IMR-90 (cell line): ENCODE results near the gene FXR2. TPM values are rescaled to one million over a fixed set of nuclear protein-coding genes. Genes with fewer than 3 reads are reported as not detected.

Experiments
- BHLHE40 ChIP-seq: fragments of 150-350 bp; IDR thresholded peaks from 2 replicates; pipeline ENCODE4 v1.6.1; 2016; ENCODE audit warnings: mild to moderate bottlenecking, low read depth, low read length
- polyA plus RNA-seq, 3 experiments: library from polyadenylated mRNA; depleted of rRNA; stranded (reverse); fragments of >200 nt; gene quantifications; 2 replicates each; pipeline ENCODE4 v1.2.3, GENCODE V29; 2012; ENCODE audit warnings: low replicate concordance in 1 of 3
- total RNA-seq: library from RNA; depleted of rRNA; stranded (reverse); fragments of >200 nt; gene quantifications from 2 replicates; pipeline ENCODE4 v1.2.3, GENCODE V29; 2012
- TF ChIP-seq, protein P1 (sequence below): fragments of 150-350 bp; IDR thresholded peaks from 2 replicates; pipeline ENCODE4 v1.6.1; 2017; ENCODE audit warnings: mild to moderate bottlenecking, antibody characterized with exemption, low read length, low read depth

Gene FXR2
- total and polyA plus RNA-seq, 2 of the 4 experiments (the other 2 are of a cell fraction): 39.1 to 55.9 TPM

DNA sequence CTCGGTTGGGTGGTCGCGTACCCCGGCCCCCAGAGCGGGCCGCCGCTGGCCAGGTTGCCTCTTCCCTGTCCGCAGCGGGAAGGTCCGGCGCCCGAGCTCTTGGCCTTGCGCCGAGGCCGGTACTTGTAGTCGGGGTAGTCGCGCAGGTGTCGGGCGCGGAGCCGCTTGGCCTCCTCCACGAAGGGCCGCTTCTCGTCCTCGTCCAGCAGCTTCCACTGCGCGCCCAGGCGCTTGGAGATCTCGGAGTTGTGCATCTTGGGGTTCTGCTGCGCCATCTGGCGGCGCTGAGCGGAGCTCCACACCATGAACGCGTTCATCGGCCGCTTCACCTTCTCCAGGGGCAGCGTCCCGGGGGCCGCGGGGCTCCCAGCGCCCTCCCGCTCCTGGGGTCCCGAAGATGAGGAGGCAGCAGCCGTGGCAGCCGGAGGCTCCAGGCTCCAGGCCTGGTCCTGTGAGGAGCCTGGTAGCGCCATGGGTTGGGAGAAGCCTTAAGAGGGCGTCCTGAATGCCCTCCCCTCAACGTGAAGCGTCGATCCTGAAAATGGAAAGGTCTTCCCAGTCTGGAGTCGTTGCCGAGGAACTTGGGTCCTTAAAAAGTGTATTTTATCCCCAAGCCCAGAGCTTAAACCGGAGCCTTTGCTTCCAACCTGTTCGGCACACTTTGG is 25.4 kb downstream of the FXR2 start (continued):
- TF ChIP-seq, protein P1, sequence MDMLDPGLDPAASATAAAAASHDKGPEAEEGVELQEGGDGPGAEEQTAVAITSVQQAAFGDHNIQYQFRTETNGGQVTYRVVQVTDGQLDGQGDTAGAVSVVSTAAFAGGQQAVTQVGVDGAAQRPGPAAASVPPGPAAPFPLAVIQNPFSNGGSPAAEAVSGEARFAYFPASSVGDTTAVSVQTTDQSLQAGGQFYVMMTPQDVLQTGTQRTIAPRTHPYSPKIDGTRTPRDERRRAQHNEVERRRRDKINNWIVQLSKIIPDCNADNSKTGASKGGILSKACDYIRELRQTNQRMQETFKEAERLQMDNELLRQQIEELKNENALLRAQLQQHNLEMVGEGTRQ: no peak
- TF ChIP-seq BHLHE40: no peak
